ENCODE measurements around the gene NUBP2. TPM values are rescaled to one million over a fixed set of nuclear protein-coding genes. Genes with fewer than 3 reads are reported as not detected.

NUBP2 gene
- polyA plus RNA-seq, 2 of the 4 experiments (the other 2 are of a cell fraction), result 24.7 to 65.3 TPM

GRCh38 chr16:1764971-1765370 lies 17.8 kb upstream of the NUBP2 start:
- 96% methylated on average over 18 of the region's 21 CpGs for WGBS (ENCODE audit: missing lambda C conversion rate)
- ChIA-PET CTCF (interaction anchor here (0.6 to 8.5 kb wide), 18 partner anchors 10 to 427 kb away, joined by 3 to 56 read pairs (median 4); partner anchors contain the start of gene MAPK8IP3), POLR2A (interaction anchor here (1.9 kb wide), 1 partner anchor 59 kb away, joined by 6 read pairs; the partner anchor contains the start of gene MAPK8IP3)
- ATAC-seq, result no peak
- no peak overlapping the region for H3K4me3 ChIP-seq
- peaks cover 6% of the 10 kb centered on the region for H3K4me1 ChIP-seq
- no peak for FAIRE-seq
- no peaks in the 10 kb centered on the region for H3K9me3 ChIP-seq
- TF ChIP-seq HOXB5 (CRISPR knock-in tag; IDR thresholded peaks at IDR 0.05), result no peak
- TF ChIP-seq RNF2 (IDR thresholded peaks at IDR 0.05; ENCODE audit: borderline replicate concordance, low read depth), result no peak
- TF ChIP-seq MAZ (IDR thresholded peaks at IDR 0.05; ENCODE audit: borderline replicate concordance, low read depth, low read length), result no peak
- TF ChIP-seq NR3C1 (IDR thresholded peaks at IDR 0.05), result no peak
- TF ChIP-seq ZSCAN20 (CRISPR knock-in tag; IDR thresholded peaks at IDR 0.05), result no peak
- no peak for TF ChIP-seq TP53 (CRISPR knock-in tag; IDR thresholded peaks at IDR 0.05)
- no peak for TF ChIP-seq RAD21 (conservative IDR thresholded peaks at IDR 0.05 in 1 of 2, IDR thresholded peaks at IDR 0.05 in 1 of 2)
- no peak for TF ChIP-seq ZC3H11A (IDR thresholded peaks at IDR 0.05)
- no peak for TF ChIP-seq HOXA7 (CRISPR knock-in tag; IDR thresholded peaks at IDR 0.05)
- no peak for TF ChIP-seq JUNB (IDR thresholded peaks at IDR 0.05)
- no peak for TF ChIP-seq HOXB13 (CRISPR knock-in tag; IDR thresholded peaks at IDR 0.05; ENCODE audit: low read depth)
- no peak for TF ChIP-seq KDM5A (IDR thresholded peaks at IDR 0.05)
- TF ChIP-seq CHD4 (IDR thresholded peaks at IDR 0.05; ENCODE audit: borderline replicate concordance), result no peak
- TF ChIP-seq NPAS2 (CRISPR knock-in tag; IDR thresholded peaks at IDR 0.05; ENCODE audit: borderline replicate concordance), result no peak
- TF ChIP-seq HES2 (IDR thresholded peaks at IDR 0.05), result no peak
- TF ChIP-seq KDM1A (IDR thresholded peaks at IDR 0.05; ENCODE audit: low read depth), result no peak
- no peak for TF ChIP-seq CHD2 (IDR thresholded peaks at IDR 0.05; ENCODE audit: low read length, partially characterized antibody)
- H3K4me2 ChIP-seq, result no peak overlapping the region
- DNase-seq (ENCODE audit: low read depth in 1 of 2, low spot score in 1 of 2), result no peak
- no peak overlapping the region for H3K27ac ChIP-seq

GRCh38 chr16:1765826-1766225 lies 16.9 kb upstream of the NUBP2 start:
- Histone ChIP-seq H3K4me3 (no peak overlapping the region), H3K9me3 (no peaks in the 10 kb centered on the region), H3K4me2 (no peak overlapping the region), H3K27ac (no peak overlapping the region), H3K4me1 (peaks cover 14% of the 10 kb centered on the region)
- ATAC-seq (no peak), DNase-seq (ENCODE audit: low read depth in 1 of 2, low spot score in 1 of 2) (no peak), FAIRE-seq (no peak)
- ChIA-PET CTCF (interaction anchor here (0.6 to 8.5 kb wide), 9 partner anchors 9 to 402 kb away, joined by 3 to 56 read pairs (median 13); partner anchors contain the start of gene MAPK8IP3), POLR2A (no interaction called here)
- 93% methylated on average over 22 of the region's 22 CpGs for WGBS (ENCODE audit: missing lambda C conversion rate)
- no peak for TF ChIP-seq TFCP2L1 (CRISPR knock-in tag; IDR thresholded peaks at IDR 0.05)
- no peak for TF ChIP-seq FOXS1 (CRISPR knock-in tag; IDR thresholded peaks at IDR 0.05)
- no peak for TF ChIP-seq RNF2 (IDR thresholded peaks at IDR 0.05; ENCODE audit: borderline replicate concordance, low read depth)
- TF ChIP-seq REST (IDR thresholded peaks at IDR 0.05), result no peak
- TF ChIP-seq USF2 (IDR thresholded peaks at IDR 0.05), result no peak
- no peak for TF ChIP-seq POLR2A (IDR thresholded peaks at IDR 0.05; ENCODE audit: low read length)
- TF ChIP-seq ZFP36 (IDR thresholded peaks at IDR 0.05; ENCODE audit: borderline replicate concordance, partially characterized antibody), result no peak
- no peak for TF ChIP-seq MYC (IDR thresholded peaks at IDR 0.05; ENCODE audit: borderline replicate concordance, low read length)
- no peak for TF ChIP-seq NFE2L2 (conservative IDR thresholded peaks at IDR 0.05; ENCODE audit: low read length)
- no peak for TF ChIP-seq CHD2 (IDR thresholded peaks at IDR 0.05; ENCODE audit: low read length, partially characterized antibody)
- TF ChIP-seq ZNF302 (CRISPR knock-in tag; IDR thresholded peaks at IDR 0.05), result no peak
- no peak for TF ChIP-seq ZC3H11A (IDR thresholded peaks at IDR 0.05)
- TF ChIP-seq HMGXB4 (CRISPR knock-in tag; IDR thresholded peaks at IDR 0.05; ENCODE audit: borderline replicate concordance), result no peak
- TF ChIP-seq KDM1A (IDR thresholded peaks at IDR 0.05; ENCODE audit: low read depth), result no peak
- no peak for TF ChIP-seq PHF8 (IDR thresholded peaks at IDR 0.05; ENCODE audit: borderline replicate concordance, low read depth)
- no peak for TF ChIP-seq HEYL (CRISPR knock-in tag; IDR thresholded peaks at IDR 0.05)

Data from A549 (cell line).